ENCODE data around the gene PALLD. TPM values are rescaled to one million over a fixed set of nuclear protein-coding genes. Genes with fewer than 3 reads are reported as not detected.
A peak's percentile ranks its signal among the peaks of the same experiment; 100 is the strongest.

Gene PALLD
- total RNA-seq, 1 donor from 2014 or later = 204 TPM

DNA sequence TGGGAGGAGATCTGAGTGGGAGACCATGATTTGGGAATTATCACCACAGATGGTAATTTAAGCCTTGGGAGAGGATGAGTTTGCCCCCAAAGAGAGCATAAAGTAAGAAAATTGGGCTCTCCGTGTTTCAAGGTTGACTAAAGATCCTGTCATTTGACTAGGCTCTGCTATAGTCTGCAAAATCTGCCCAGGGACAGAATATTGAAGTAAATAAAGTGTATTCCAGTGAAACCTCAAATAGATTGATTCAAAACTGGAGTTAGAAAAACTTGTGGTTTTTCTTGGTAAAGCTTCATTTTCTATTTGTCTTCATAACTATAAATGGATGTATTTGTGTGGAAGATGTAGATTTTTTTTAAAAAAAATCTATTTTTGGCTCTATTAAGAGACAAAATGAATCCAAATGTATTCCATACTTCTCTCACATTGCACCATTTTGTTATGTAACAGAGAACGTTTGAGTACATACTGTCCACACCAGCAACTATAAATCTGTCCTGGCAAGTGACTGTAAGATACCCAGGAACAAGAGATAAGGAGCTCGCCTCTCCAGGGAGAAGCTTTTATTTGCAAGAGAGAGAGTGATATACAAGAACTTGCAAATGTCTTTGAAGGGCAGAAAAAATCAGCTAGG lies 343.0 kb downstream of the PALLD start:
- Histone ChIP-seq H3K9me3 (no peaks in the 10 kb centered on the region), H3K36me3 (peaks cover 2 to 10% of the 10 kb centered on the region in 2 donors), H3K27ac (peak overlapping the region; percentile 97 to 99), H3K4me3 (peak overlapping the region; percentile 13 to 90), H3K27me3 (no peaks in the 10 kb centered on the region), H3K4me1 (peaks cover 37 to 78% of the 10 kb centered on the region in 2 donors)
- intact Hi-C loops (cut with DNase I) = loop anchor here (2.0 kb wide), 2 partner anchors 15 to 45 kb away; no protein-coding TSS in a partner anchor
- DNase-seq (ENCODE audit: low spot score in 2 of 2) = no peak
- TF ChIP-seq, protein P1, sequence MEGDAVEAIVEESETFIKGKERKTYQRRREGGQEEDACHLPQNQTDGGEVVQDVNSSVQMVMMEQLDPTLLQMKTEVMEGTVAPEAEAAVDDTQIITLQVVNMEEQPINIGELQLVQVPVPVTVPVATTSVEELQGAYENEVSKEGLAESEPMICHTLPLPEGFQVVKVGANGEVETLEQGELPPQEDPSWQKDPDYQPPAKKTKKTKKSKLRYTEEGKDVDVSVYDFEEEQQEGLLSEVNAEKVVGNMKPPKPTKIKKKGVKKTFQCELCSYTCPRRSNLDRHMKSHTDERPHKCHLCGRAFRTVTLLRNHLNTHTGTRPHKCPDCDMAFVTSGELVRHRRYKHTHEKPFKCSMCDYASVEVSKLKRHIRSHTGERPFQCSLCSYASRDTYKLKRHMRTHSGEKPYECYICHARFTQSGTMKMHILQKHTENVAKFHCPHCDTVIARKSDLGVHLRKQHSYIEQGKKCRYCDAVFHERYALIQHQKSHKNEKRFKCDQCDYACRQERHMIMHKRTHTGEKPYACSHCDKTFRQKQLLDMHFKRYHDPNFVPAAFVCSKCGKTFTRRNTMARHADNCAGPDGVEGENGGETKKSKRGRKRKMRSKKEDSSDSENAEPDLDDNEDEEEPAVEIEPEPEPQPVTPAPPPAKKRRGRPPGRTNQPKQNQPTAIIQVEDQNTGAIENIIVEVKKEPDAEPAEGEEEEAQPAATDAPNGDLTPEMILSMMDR (IDR thresholded peaks at IDR 0.05) = no peak

GRCh38 chr4:168840392-168840763 lies 343.5 kb downstream of the PALLD start:
- intact Hi-C loops (cut with DNase I) = loop anchor here (2.0 kb wide), 2 partner anchors 14 to 44 kb away; no protein-coding TSS in a partner anchor
- no peaks in the 10 kb centered on the region for H3K9me3 ChIP-seq
- DNase-seq (ENCODE audit: low spot score in 2 of 2) = no peak
- H3K36me3 ChIP-seq = peaks cover 2 to 10% of the 10 kb centered on the region in 2 donors
- TF ChIP-seq, protein P1 (IDR thresholded peaks at IDR 0.05) = no peak
- H3K4me1 ChIP-seq = peaks cover 40 to 78% of the 10 kb centered on the region in 2 donors
- H3K27ac ChIP-seq = peak overlapping the region; percentile 97 to 99
- peak overlapping the region in 1 of 2 donors; percentile 90 for H3K4me3 ChIP-seq
- no peaks in the 10 kb centered on the region for H3K27me3 ChIP-seq

DNA sequence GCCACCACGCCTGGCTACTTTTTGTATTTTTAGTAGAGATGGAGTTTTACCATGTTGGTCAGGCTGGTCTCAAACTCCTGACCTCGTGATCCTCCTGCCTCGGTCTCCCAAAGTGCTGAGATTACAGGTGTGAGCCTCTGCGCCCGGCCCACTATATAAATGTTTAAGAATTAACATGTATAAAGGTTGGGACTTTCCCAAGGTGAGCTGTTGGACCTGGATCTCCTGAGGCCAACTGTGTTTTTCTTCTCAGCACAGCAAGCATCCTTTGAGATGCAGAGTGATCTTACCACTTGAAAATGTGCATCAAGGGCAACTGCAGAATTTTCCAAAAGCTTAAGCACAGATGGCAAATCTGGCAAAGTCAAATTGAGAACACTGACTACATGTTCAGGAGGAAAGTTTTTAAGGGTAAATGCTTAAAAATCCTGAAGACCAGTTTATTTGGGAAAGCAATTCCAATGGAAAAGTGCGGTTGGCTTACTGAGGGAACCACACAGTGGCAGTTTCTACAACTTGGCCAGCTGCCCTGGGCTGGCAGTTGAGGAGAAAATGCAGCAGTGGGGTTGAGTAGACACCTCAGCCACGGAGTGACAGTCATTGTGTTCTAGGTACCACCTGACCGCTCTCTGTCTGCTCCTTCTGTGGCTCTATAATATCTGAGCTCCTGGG lies 344.3 kb downstream of the PALLD start:
- intact Hi-C loops (cut with DNase I) = loop anchor here (2.0 kb wide), 2 partner anchors 14 to 44 kb away; no protein-coding TSS in a partner anchor
- no peaks in the 10 kb centered on the region for H3K27me3 ChIP-seq
- peaks cover 39 to 80% of the 10 kb centered on the region in 2 donors for H3K4me1 ChIP-seq
- H3K36me3 ChIP-seq = peaks cover 2 to 10% of the 10 kb centered on the region in 2 donors
- TF ChIP-seq, protein P1 (IDR thresholded peaks at IDR 0.05) = no peak
- no peaks in the 10 kb centered on the region for H3K9me3 ChIP-seq
- no peak for DNase-seq (ENCODE audit: low spot score in 2 of 2)
- peak overlapping the region in 1 of 2 donors; percentile 90 for H3K4me3 ChIP-seq
- H3K27ac ChIP-seq = peak overlapping the region; percentile 97 to 99

DNA sequence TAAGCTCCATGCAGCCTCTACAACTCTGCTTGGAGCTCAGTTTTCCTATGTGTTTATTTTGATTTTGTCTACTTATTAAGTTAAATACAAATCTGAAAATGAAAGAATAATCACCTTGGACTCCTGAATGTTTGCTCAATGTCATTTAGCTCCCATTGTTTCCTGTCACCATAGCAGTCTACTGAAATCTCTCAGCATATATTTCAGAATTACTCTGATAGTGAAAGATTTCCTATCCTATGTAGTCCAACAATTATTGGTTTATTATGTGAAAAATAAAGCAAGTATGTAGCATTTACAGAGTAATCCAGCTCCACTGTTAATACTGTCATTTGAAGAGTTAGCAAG lies 344.8 kb downstream of the PALLD start:
- intact Hi-C loops (cut with DNase I) = loop anchor here (2.0 kb wide), 2 partner anchors 13 to 43 kb away; no protein-coding TSS in a partner anchor
- Histone ChIP-seq H3K4me3 (peak overlapping the region in 1 of 2 donors; percentile 90), H3K36me3 (peaks cover 0 to 10% of the 10 kb centered on the region in 2 donors), H3K4me1 (peaks cover 36 to 84% of the 10 kb centered on the region in 2 donors), H3K27ac (peak overlapping the region; percentile 97 to 99), H3K9me3 (no peaks in the 10 kb centered on the region), H3K27me3 (no peaks in the 10 kb centered on the region)
- DNase-seq (ENCODE audit: low spot score in 2 of 2) = no peak
- TF ChIP-seq, protein P1 (IDR thresholded peaks at IDR 0.05) = no peak

GRCh38 chr4:168842186-168842585 lies 345.3 kb downstream of the PALLD start:
- DNase-seq (ENCODE audit: low spot score in 2 of 2) = no peak
- Histone ChIP-seq H3K36me3 (peaks cover 0 to 9% of the 10 kb centered on the region in 2 donors), H3K27ac (peak overlapping the region; percentile 97 to 99), H3K4me1 (peaks cover 32 to 80% of the 10 kb centered on the region in 2 donors), H3K4me3 (peak overlapping the region in 1 of 2 donors; percentile 17), H3K27me3 (no peaks in the 10 kb centered on the region), H3K9me3 (no peaks in the 10 kb centered on the region)
- TF ChIP-seq, protein P1 (IDR thresholded peaks at IDR 0.05) = no peak
- intact Hi-C loops (cut with DNase I) = no loop called here
